SKM-1 (cell line): ENCODE results near the gene CNTNAP2.
"Not testable (repeated sequence)": the region's sequence is repeated elsewhere in the genome, so short reads cannot be mapped to it uniquely, and the experiment has no call there.

Experiments
- DNase-seq: peaks from one replicate; lab custom pipeline; 2025; ENCODE audit not compliant: unreplicated experiment; lab: John Stamatoyannopoulos, UW

The CNTNAP2 gene

DNA sequence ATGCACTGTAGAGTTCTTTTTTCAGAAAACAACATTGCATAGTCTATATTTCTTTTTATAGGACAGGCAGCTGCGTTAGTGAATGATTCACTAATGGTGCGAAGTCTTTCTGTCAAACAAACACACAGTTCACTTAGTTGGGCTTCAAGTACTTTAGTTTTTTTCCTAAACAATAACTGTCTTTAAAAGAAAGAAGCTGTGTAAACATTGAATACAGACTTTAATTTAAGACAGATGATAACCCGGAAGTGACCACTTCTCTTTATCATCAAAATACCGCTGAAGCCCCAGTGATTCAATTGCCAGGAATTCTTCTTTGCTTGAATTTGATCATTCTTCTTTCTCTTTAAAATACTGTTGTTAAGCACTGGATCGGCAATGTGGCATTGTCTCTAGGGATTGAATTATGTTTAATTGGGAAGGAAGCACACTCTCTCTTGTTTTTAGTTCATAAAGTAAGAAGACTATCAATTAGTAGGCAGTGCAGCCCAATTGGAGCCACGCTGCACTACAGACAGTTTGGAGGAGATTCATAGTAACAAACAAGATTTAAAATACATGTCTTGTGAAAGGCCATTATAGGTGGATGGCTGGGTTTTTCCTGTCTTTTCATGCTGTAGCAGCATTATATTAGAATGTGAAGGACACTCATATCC, 30.4 kb downstream of the CNTNAP2 start:
- no peak for DNase-seq

DNA sequence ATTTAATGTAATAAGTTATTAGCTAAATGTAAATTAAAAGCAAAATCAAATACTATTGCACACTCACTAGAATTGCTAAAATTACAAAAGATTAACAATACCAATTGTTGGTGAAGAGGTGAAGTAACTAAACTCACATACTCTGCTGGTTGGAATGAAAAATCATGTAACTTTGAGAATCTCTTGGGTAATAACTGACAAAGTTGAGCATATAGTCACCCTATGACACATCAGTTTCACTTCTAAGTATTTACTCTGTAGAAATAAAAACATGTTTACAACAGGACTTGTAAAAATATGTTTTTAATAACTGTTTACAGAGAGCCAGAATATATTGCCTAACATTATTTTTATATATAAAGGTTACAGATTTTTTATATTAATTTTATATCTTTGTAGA, 33.6 kb downstream of the CNTNAP2 start:
- DNase-seq: no peak

DNA sequence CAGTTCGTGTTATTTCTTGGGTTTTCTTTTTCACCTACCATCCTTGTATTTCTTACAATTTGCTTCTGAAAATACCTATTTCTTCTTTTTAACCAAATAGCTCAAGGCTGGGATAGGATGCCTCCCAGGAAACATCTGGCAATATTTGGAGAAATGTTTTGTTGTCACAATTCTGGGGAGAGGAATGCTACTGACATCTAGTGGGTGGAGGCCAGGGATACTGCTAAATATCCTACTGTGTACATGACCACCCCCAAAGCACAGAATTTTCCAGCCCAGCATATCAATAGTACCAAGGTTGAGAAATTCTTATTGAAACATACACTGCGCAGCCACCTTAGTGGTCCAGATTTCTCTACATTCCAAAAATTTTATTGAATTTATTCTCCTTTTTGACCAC, 55.5 kb downstream of the CNTNAP2 start:
- no peak for DNase-seq

DNA sequence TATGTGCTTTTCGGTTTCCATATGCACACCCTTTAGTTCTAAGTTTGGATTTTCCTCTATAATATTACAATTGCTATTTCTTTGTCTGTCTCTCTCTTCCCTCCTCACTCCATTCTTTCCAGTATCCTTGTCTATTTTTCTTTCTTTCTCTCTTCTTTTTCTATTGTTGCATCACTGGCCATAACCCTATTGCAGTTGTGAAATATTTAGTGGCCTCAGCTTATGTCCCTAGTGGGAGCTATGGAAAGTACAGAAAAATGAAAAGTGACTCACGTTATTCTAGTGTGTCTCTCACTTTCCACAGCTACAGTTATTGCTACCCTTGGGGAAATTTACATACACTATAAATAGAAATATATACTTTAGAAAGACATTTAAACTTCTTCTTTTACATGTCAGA, 59.1 kb downstream of the CNTNAP2 start:
- DNase-seq: no peak

- DNase-seq: no peak
Measured at GRCh38 chr7:146176860-146177259, 60.3 kb downstream of the CNTNAP2 start.

DNA sequence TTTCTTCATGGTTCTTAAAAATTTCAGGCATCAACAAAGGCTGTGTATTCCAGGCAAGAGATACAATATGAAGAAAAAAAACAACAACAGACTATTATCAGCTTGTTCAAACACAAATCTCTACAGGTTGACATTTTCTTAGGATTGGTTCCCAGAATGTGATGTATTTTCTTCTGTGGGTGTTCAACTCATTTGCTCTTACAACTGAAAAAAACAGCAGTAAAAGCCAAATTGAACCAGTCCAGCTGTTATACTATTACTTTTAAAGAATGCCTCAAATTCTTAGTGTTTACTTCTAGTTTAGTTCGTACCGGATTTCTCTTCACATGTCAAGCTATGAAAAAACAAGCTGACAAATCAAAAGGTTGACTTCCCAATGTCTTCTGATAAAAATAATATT, 60.7 kb downstream of the CNTNAP2 start:
- DNase-seq: no peak

- DNase-seq: no peak
Measured at GRCh38 chr7:146185844-146186243, 69.2 kb downstream of the CNTNAP2 start.

GRCh38 chr7:146191428-146191827, 74.8 kb downstream of the CNTNAP2 start:
- not testable (repeated sequence) for DNase-seq

DNA sequence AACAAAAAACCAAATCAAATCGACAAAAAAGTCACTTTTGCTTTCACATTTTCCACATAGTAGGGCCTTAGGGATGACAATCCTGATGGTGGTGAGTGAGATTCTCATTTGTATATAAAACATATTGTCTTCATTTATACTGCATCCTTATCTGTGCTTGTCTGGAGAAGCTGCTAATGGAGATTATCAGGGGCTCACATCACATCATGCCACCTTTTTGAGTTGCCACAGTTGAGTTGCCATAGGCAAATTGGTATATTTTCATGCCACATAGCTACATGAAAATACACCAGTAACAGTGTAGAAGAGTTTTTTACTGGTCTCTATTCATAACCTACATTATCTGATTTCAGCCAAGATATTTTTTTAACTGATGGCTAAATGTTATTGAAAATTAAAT, 85.3 kb downstream of the CNTNAP2 start:
- no peak for DNase-seq

- no peak for DNase-seq
Measured at GRCh38 chr7:146206270-146206669, 89.7 kb downstream of the CNTNAP2 start.

DNA sequence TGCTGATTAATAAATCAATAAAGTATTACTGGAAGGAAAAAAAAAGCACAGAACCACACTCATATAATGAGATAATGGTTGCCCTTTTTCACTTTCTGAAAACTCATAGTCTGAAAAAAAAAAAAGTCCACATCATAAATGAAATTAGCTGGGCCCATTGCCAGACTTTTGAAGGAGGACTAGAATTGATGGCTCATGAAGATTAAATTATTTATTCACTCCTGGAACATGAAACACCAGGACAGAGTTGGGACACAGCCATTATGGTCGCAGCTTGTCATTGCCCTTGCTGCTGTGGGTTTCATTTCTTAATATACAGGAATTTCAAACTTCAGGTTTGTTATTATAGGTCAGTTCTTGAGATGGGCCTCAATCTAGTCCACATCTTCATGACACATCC, 91.9 kb downstream of the CNTNAP2 start:
- DNase-seq: no peak

- DNase-seq: no peak
Measured at GRCh38 chr7:146214842-146215241, 98.2 kb downstream of the CNTNAP2 start.

GRCh38 chr7:146216396-146217041, 99.9 kb downstream of the CNTNAP2 start:
- no peak for DNase-seq

GRCh38 chr7:146223851-146224250, 107.2 kb downstream of the CNTNAP2 start:
- DNase-seq: no peak

DNA sequence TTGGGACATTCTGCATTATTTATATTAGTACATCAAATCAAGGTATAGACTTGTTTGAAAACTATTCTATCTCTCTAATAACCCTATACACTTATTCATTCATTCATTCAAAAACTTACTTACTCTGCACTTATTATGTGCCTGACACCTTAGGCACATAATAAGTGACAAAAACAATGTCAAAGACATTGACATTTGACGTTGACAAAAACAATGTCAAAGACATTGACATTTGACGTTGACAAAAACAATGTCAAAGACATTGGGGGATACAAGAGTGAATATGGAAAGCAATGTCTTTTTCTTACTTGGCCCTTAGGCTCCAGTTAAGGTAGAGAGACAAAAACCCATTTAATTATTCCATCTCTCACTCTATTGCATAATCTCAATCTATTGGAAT, 116.0 kb downstream of the CNTNAP2 start:
- DNase-seq: no peak

- DNase-seq: no peak
Measured at GRCh38 chr7:146235195-146235594, 118.6 kb downstream of the CNTNAP2 start.

GRCh38 chr7:146242661-146243060, 126.1 kb downstream of the CNTNAP2 start:
- no peak for DNase-seq

DNA sequence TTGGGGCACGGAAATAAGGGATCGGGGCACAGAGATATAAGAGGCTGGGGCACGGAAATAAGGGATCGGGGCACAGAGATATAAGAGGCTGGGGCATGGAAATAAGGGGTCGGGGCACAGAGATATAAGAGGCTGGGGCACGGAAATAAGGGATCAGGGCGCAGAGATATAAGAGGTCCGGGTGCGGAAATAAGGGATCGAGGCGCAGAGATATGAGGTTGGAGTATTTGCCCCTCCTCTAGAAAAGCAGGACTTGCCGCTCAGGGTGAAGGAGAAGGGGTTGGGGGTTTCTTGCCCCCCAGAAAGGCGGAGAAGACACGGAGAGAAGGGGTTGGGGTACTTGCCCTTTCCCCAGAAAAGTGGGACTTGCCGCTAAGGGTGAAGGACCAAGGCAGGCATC, 131.4 kb downstream of the CNTNAP2 start:
- not testable (repeated sequence) for DNase-seq

GRCh38 chr7:146248744-146249143, 132.1 kb downstream of the CNTNAP2 start:
- DNase-seq: not testable (repeated sequence)

GRCh38 chr7:146249272-146249671, 132.7 kb downstream of the CNTNAP2 start:
- DNase-seq: no peak

- DNase-seq: no peak
Measured at GRCh38 chr7:146255609-146256008, 139.0 kb downstream of the CNTNAP2 start.

GRCh38 chr7:146262527-146262926, 145.9 kb downstream of the CNTNAP2 start:
- DNase-seq: no peak

DNA sequence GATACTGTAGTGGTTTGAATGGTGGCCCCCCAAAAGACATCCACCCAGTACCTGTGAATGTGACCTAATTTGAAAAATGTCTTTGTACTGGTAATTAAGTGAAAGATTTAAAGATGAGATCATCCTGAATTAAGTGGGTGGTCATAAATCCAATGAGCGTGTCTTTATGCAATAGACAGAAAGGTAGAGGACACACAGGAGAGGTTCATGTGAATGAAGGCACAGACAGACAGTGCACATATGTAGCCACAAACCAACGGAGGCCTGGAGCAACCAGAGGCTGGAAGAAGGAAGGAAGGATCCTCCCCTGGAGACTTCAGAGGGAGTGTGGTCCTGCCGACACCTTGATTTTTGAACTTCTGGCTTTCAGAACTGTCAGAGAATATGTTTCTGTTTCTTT, 160.3 kb downstream of the CNTNAP2 start:
- DNase-seq: no peak
